ENCODE data around the gene HIRA. TPM values are rescaled to one million over a fixed set of nuclear protein-coding genes. Genes with fewer than 3 reads are reported as not detected.

The HIRA gene
- total and polyA plus RNA-seq, 9 of the 15 experiments (the other 6 are each of a cell fraction or from before 2014, with no cell fraction given), result 0.96 to 132 (median 58.4) TPM

DNA sequence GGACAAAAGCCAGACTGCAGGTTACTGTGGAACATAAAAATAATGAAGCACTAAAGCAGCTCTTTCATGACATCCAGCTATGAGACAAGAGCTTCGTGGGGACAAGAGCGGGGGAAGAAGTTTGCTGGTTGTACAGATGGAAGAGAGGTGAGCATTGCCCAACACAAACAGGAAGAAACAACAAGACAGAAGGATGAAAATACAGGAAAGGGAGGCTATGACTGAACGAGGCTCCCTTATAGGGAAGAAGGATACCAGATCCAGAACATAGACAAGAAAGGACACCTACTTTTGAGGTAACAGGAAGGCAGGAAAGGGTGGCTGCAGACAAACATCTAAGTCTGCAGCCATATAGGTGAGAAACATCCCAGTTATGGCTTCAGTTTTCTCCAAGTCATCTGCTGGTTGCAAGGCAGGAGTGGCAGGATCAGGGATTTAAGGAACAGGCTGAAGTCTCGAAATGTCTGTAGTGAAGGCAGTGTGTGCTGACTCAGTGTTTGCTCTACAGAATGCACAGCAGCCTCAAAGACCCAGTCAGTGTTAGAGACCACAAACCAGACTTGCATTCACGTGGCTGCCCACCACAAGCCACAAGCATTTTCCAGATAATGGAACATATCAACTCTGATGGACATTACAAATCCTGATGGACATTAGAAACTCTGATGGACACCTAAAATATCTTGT lies 141.9 kb downstream of the HIRA start:
- H3K9ac ChIP-seq (ENCODE audit: insufficient read depth in 1 of 2, low read depth in 2 of 2, low read length in 2 of 2), result no peak overlapping the region
- in situ Hi-C loops (cut with MboI) (no loop called here), intact Hi-C loops (cut with micrococcal nuclease) (loop anchor here (10.0 kb wide), 2 partner anchors 175 to 255 kb away; no protein-coding TSS in a partner anchor)
- no peak overlapping the region for H2AFZ ChIP-seq (ENCODE audit: low read depth, low read length)
- peaks cover 22% of the 10 kb centered on the region in 2 experiments; a peak in 4 of 5 replicates for H3K4me1 ChIP-seq (replicated peaks in 1 of 2; ENCODE audit: control insufficient read depth in 2 of 2, insufficient read depth in 2 of 2, low read length in 2 of 2)
- no peaks in the 10 kb centered on the region for H3K9me3 ChIP-seq (replicated peaks; ENCODE audit: control insufficient read depth, insufficient read depth, low read depth, low read length)
- peaks cover 5% of the 10 kb centered on the region for H3K9me1 ChIP-seq (ENCODE audit: control insufficient read depth, insufficient read depth, low read length)
- ATAC-seq (no peak), FAIRE-seq (peak; percentile 29), DNase-seq (ENCODE audit: extremely low read depth in 1 of 4, low spot score in 3 of 4) (peak in 3 of 4 experiments; percentile 43 to 55 (median 47))
- peaks cover 34 to 37% of the 10 kb centered on the region in 2 experiments; a peak in 4 of 5 replicates for H3K27me3 ChIP-seq (ENCODE audit: control insufficient read depth in 2 of 2, insufficient read depth in 2 of 2, low read length in 2 of 2)
- peaks cover 18% of the 10 kb centered on the region for H4K20me1 ChIP-seq (replicated peaks; ENCODE audit: control insufficient read depth, insufficient read depth, low read length)
- no peaks in the 10 kb centered on the region for H3K79me2 ChIP-seq (ENCODE audit: control insufficient read depth, insufficient read depth, low read length)
- no peak overlapping the region for H3K4me2 ChIP-seq (ENCODE audit: insufficient read depth, low read length)
- WGBS (ENCODE audit: insufficient coverage, low coverage, missing lambda C conversion rate), result 24% methylated on average over 5 of the region's 5 CpGs
- ChIA-PET CTCF (ENCODE audit: low intra/inter-chr PET ratio) (no interaction called here), POLR2A (interaction anchor here (0.6 to 1.3 kb wide), 6 partner anchors 13 to 1268 kb away, joined by 3 to 4 read pairs (median 3); no protein-coding TSS in a partner anchor)
- H3K27ac ChIP-seq (ENCODE audit: extremely low read depth, low read depth, low read length), result no peak overlapping the region
- no TSS peak for BruUV-seq (replicated peaks)
- no peaks in the 10 kb centered on the region for H3K36me3 ChIP-seq (ENCODE audit: control insufficient read depth, insufficient read depth, low read length)
- H3K4me3 ChIP-seq, result no peak overlapping the region
- TF ChIP-seq ZNF316 (IDR thresholded peaks at IDR 0.05) (peak; percentile 95), POLR3A (IDR thresholded peaks at IDR 0.05; ENCODE audit: borderline replicate concordance, extremely low read depth, insufficient read depth, insufficient read length) (no peak), MAFF (IDR thresholded peaks at IDR 0.05; ENCODE audit: low read length) (peak; percentile 69), CHCHD3 (CRISPR knock-in tag; IDR thresholded peaks at IDR 0.05) (0 out of 2 replicates have a peak, but pooled peaks have one; percentile 66), ZNF212 (CRISPR knock-in tag; IDR thresholded peaks at IDR 0.05) (no peak), BRCA1 (IDR thresholded peaks at IDR 0.05) (no peak), BRCA1 (CRISPR knock-in tag; IDR thresholded peaks at IDR 0.05) (no peak), NBN (IDR thresholded peaks at IDR 0.05; ENCODE audit: low read depth) (0 out of 2 replicates have a peak, but pooled peaks have one; percentile 9), SOX6 (IDR thresholded peaks at IDR 0.05) (peak; percentile 11; the same call in 1 of the 2 replicates), NFE2 (IDR thresholded peaks at IDR 0.05; ENCODE audit: low read depth) (peak; percentile 48), ZNF24 (IDR thresholded peaks at IDR 0.05) (no peak), KHSRP (IDR thresholded peaks at IDR 0.05) (no peak), HDAC1 (IDR thresholded peaks at IDR 0.05) (0 out of 4 replicates have a peak, but pooled peaks of 1 of the 2 experiments have one; percentile 13), TEAD4 (IDR thresholded peaks at IDR 0.05; ENCODE audit: low read length) (0 out of 2 replicates have a peak, but pooled peaks have one; percentile 9), TEAD4 (CRISPR knock-in tag; IDR thresholded peaks at IDR 0.05; ENCODE audit: borderline replicate concordance) (no peak), GABPB2 (CRISPR knock-in tag; conservative IDR thresholded peaks at IDR 0.05) (0 out of 2 replicates have a peak, but pooled peaks have one; percentile 58), POLR2A (conservative IDR thresholded peaks at IDR 0.05) (no peak), ZNF224 (CRISPR knock-in tag; IDR thresholded peaks at IDR 0.05) (no peak), MCM5 (IDR thresholded peaks at IDR 0.05; ENCODE audit: low read depth) (no peak)
- TF ChIP-seq, protein P1, sequence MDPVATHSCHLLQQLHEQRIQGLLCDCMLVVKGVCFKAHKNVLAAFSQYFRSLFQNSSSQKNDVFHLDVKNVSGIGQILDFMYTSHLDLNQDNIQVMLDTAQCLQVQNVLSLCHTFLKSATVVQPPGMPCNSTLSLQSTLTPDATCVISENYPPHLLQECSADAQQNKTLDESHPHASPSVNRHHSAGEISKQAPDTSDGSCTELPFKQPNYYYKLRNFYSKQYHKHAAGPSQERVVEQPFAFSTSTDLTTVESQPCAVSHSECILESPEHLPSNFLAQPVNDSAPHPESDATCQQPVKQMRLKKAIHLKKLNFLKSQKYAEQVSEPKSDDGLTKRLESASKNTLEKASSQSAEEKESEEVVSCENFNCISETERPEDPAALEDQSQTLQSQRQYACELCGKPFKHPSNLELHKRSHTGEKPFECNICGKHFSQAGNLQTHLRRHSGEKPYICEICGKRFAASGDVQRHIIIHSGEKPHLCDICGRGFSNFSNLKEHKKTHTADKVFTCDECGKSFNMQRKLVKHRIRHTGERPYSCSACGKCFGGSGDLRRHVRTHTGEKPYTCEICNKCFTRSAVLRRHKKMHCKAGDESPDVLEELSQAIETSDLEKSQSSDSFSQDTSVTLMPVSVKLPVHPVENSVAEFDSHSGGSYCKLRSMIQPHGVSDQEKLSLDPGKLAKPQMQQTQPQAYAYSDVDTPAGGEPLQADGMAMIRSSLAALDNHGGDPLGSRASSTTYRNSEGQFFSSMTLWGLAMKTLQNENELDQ (CRISPR knock-in tag; IDR thresholded peaks at IDR 0.05; ENCODE audit: borderline replicate concordance), result peak; percentile 76; the same call in 1 of the 2 replicates
- TF ChIP-seq, protein P2, sequence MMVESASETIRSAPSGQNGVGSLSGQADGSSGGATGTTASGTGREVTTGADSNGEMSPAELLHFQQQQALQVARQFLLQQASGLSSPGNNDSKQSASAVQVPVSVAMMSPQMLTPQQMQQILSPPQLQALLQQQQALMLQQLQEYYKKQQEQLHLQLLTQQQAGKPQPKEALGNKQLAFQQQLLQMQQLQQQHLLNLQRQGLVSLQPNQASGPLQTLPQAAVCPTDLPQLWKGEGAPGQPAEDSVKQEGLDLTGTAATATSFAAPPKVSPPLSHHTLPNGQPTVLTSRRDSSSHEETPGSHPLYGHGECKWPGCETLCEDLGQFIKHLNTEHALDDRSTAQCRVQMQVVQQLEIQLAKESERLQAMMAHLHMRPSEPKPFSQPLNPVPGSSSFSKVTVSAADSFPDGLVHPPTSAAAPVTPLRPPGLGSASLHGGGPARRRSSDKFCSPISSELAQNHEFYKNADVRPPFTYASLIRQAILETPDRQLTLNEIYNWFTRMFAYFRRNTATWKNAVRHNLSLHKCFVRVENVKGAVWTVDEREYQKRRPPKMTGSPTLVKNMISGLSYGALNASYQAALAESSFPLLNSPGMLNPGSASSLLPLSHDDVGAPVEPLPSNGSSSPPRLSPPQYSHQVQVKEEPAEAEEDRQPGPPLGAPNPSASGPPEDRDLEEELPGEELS (CRISPR knock-in tag; IDR thresholded peaks at IDR 0.05; ENCODE audit: borderline replicate concordance), result 0 out of 2 replicates have a peak, but pooled peaks have one; percentile 61
